HG02759 (cell line): ENCODE measurements around the gene TRIM14.
A peak's percentile ranks its signal among the peaks of the same experiment; 100 is the strongest.
"Not testable (repeated sequence)": the region's sequence is repeated elsewhere in the genome, so short reads cannot be mapped to it uniquely, and the experiment has no call there.

Experiments
- ATAC-seq: cut with Tn5 transposase; IDR thresholded peaks from one replicate; pipeline ENCODE4 v1.9.1; 2021; ENCODE audit warnings: mild to moderate bottlenecking, moderate library complexity; ENCODE audit not compliant: unreplicated experiment

Gene TRIM14

GRCh38 chr9:98083566-98084183, 35.3 kb downstream of the TRIM14 start:
- no peak for ATAC-seq

GRCh38 chr9:98083061-98083501, 35.9 kb downstream of the TRIM14 start:
- ATAC-seq: no peak

- no peak for ATAC-seq
These were observed 37.4 kb downstream of the TRIM14 start for GRCh38 chr9:98081477-98082219.

GRCh38 chr9:98080780-98081179, 38.2 kb downstream of the TRIM14 start:
- no peak for ATAC-seq

- no peak for ATAC-seq
These were observed 38.7 kb downstream of the TRIM14 start for GRCh38 chr9:98080326-98080725.

- no peak for ATAC-seq
These were observed 40.1 kb downstream of the TRIM14 start for GRCh38 chr9:98078895-98079294.

GRCh38 chr9:98076514-98076890, 42.5 kb downstream of the TRIM14 start:
- ATAC-seq: not testable (repeated sequence)

GRCh38 chr9:98075332-98075805, 43.7 kb downstream of the TRIM14 start:
- ATAC-seq: no peak

- no peak for ATAC-seq
These were observed 44.7 kb downstream of the TRIM14 start for GRCh38 chr9:98074115-98074990.

GRCh38 chr9:98071737-98072136, 47.3 kb downstream of the TRIM14 start:
- no peak for ATAC-seq

- no peak for ATAC-seq
These were observed 48.3 kb downstream of the TRIM14 start for GRCh38 chr9:98070704-98071103.

- no peak for ATAC-seq
These were observed 49.5 kb downstream of the TRIM14 start for GRCh38 chr9:98069551-98069950.

- ATAC-seq: no peak
These were observed 51.8 kb downstream of the TRIM14 start for GRCh38 chr9:98067184-98067583.

GRCh38 chr9:98066235-98066634, 52.8 kb downstream of the TRIM14 start:
- no peak for ATAC-seq

- no peak for ATAC-seq
These were observed 54.2 kb downstream of the TRIM14 start for GRCh38 chr9:98064623-98065392.

- no peak for ATAC-seq
These were observed 56.9 kb downstream of the TRIM14 start for GRCh38 chr9:98062161-98062560.

- no peak for ATAC-seq
These were observed 61.8 kb downstream of the TRIM14 start for GRCh38 chr9:98057138-98057799.

GRCh38 chr9:98056269-98057137, 62.5 kb downstream of the TRIM14 start, which contains the start of gene NANS:
NANS (plus strand) TSS chr9:98056732; CDS start chr9:98056809, 77 bp downstream.
- peak; percentile 98 for ATAC-seq

- ATAC-seq: no peak
These were observed 64.6 kb downstream of the TRIM14 start for GRCh38 chr9:98054376-98054951.
